C4-2B (cell line): ENCODE data around the gene KIF25.

Experiments
- ZFX ChIP-seq: fragments of 450-650 bp; IDR thresholded peaks from 2 replicates; pipeline ENCODE4 v1.6.1; 2017
- TF ChIP-seq, protein P1 (sequence below): fragments of 450-650 bp; conservative IDR thresholded peaks from 2 replicates; pipeline ENCODE4 v1.5.1; 2017; ENCODE audit warnings: mild to moderate bottlenecking

GRCh38 chr6:167988945-167989841 lies 8.3 kb upstream of the KIF25 start:
- TF ChIP-seq, protein P1, sequence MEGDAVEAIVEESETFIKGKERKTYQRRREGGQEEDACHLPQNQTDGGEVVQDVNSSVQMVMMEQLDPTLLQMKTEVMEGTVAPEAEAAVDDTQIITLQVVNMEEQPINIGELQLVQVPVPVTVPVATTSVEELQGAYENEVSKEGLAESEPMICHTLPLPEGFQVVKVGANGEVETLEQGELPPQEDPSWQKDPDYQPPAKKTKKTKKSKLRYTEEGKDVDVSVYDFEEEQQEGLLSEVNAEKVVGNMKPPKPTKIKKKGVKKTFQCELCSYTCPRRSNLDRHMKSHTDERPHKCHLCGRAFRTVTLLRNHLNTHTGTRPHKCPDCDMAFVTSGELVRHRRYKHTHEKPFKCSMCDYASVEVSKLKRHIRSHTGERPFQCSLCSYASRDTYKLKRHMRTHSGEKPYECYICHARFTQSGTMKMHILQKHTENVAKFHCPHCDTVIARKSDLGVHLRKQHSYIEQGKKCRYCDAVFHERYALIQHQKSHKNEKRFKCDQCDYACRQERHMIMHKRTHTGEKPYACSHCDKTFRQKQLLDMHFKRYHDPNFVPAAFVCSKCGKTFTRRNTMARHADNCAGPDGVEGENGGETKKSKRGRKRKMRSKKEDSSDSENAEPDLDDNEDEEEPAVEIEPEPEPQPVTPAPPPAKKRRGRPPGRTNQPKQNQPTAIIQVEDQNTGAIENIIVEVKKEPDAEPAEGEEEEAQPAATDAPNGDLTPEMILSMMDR, result no peak
- TF ChIP-seq ZFX, result no peak
